HepG2 (cell line): ENCODE measurements around the gene ANXA2. TPM values are rescaled to one million over a fixed set of nuclear protein-coding genes. Genes with fewer than 3 reads are reported as not detected.
"Not testable (repeated sequence)": the region's sequence is repeated elsewhere in the genome, so short reads cannot be mapped to it uniquely, and the experiment has no call there.

ENCODE experiments used
- ATAC-seq: fragments of 200-7000 bp; cut with Tn5 transposase; 3 replicates; pipeline ENCODE4 v1.9.1; 2020; ENCODE audit warnings: mild to moderate bottlenecking, moderate library complexity
- BruUV-seq: library from RNA; stranded (reverse); fragments of 400-500 nt; replicated peaks from 2 replicates; lab custom pipeline; 2021; lab: Mats Ljungman, UMichigan
- CTCF ChIA-PET: fragments of 300-600 bp; formaldehyde crosslinking; extraction: SDS; loops from one replicate; lab custom pipeline; 2021; ENCODE audit warnings: low total read pairs, inconsistent platforms, low intra/inter-chr PET ratio; lab: Yijun Ruan, JAX
- POLR2A ChIA-PET: fragments of 350-600 bp; sonication (Branson Sonifier 250); formaldehyde crosslinking; loops from one replicate; lab custom pipeline; 2020; ENCODE audit warnings: antibody characterized with exemption, inconsistent platforms; lab: Yijun Ruan, JAX
- DNase-seq: peaks from one replicate; pipeline ENCODE4 v3.0.0-alpha.2; 2015; ENCODE audit warnings: low spot score
- FAIRE-seq: peaks from 3 replicates; lab custom pipeline; 2011; peaks lifted over from hg19 to GRCh38; lab: Jason Lieb, UNC
- H2AFZ ChIP-seq: one replicate; pipeline ENCODE4 v1.6.1; 2011; ENCODE audit warnings: low read length, inconsistent platforms
- H3K27ac ChIP-seq: fragments of 300-600 bp; 3 replicates; pipeline ENCODE4 v1.8.0; 2011; ENCODE audit warnings: mixed run types, mild to moderate bottlenecking, mixed read lengths, low read length, inconsistent platforms; ENCODE audit not compliant: insufficient read depth; ENCODE audit errors: extremely low read length
- H3K27me3 ChIP-seq, 2 experiments: fragments of 200-600 bp in 1 of 2; 2 replicates in 1 of 2; 3 replicates in 1 of 2; pipeline versions ENCODE4 v1.6.0 to v1.8.0; 2011; ENCODE audit warnings: low read length in 2 of 2, mild to moderate bottlenecking in 2 of 2, moderate library complexity in 2 of 2, inconsistent platforms in 1 of 2; ENCODE audit not compliant: insufficient read depth in 2 of 2, control insufficient read depth in 1 of 2
- H3K36me3 ChIP-seq, 2 experiments: fragments of 200-600 bp in 1 of 2; replicated peaks in 1 of 2; 2 replicates in 1 of 2; 3 replicates in 1 of 2; pipeline versions ENCODE4 v1.5.1 to v1.8.0; 2011; ENCODE audit warnings: low read length in 2 of 2, inconsistent platforms in 1 of 2; ENCODE audit not compliant: insufficient read depth in 2 of 2, control insufficient read depth in 1 of 2
- H3K4me1 ChIP-seq: 2 replicates; pipeline ENCODE4 v1.5.1; 2012; ENCODE audit warnings: low read length, inconsistent platforms; ENCODE audit not compliant: insufficient read depth
- H3K4me2 ChIP-seq: 2 replicates; pipeline ENCODE4 v1.6.0; 2011; ENCODE audit warnings: low read depth, low read length, inconsistent platforms
- H3K4me3 ChIP-seq, 3 experiments: fragments of 200-600 bp in 1 of 3; sonication (generic), shearing (Covaris generic) in 1 of 3; replicated peaks in 1 of 3; 2 replicates each; pipeline ENCODE4 v1.5.1; 2011 to 2016; ENCODE audit warnings: low read length in 3 of 3, inconsistent platforms in 2 of 3, low read depth in 2 of 3, mild to moderate bottlenecking in 2 of 3, control low read depth in 1 of 3, mixed read lengths in 1 of 3; ENCODE audit not compliant: insufficient read depth in 1 of 3
- H3K79me2 ChIP-seq: one replicate; pipeline ENCODE4 v1.6.1; 2011; ENCODE audit warnings: low read length, inconsistent platforms; ENCODE audit not compliant: insufficient read depth
- H3K9ac ChIP-seq: 2 replicates; pipeline ENCODE4 v1.6.0; 2011; ENCODE audit warnings: mild to moderate bottlenecking, low read depth, low read length, inconsistent platforms; ENCODE audit not compliant: insufficient read depth
- H3K9me3 ChIP-seq: 2 replicates; pipeline ENCODE4 v1.5.1; 2012; ENCODE audit warnings: mild to moderate bottlenecking, low read length
- H4K20me1 ChIP-seq: 2 replicates; pipeline ENCODE4 v1.6.0; 2011; ENCODE audit warnings: inconsistent platforms, mild to moderate bottlenecking, low read length, moderate library complexity; ENCODE audit not compliant: insufficient read depth
- ATF6 ChIP-seq: sonication (generic); formaldehyde crosslinking; conservative IDR thresholded peaks from 2 replicates; pipeline ENCODE4 v1.4.0; 2020; ENCODE audit warnings: missing genetic modification reagents
- GABPB1 ChIP-seq: IDR thresholded peaks from 2 replicates; pipeline ENCODE4 v1.6.1; 2016; ENCODE audit warnings: mild to moderate bottlenecking, missing genetic modification reagents, moderate library complexity, missing compliant biosample characterization
- SOX13 ChIP-seq, 3 experiments: fragments of 450-650 bp in 1 of 3; sonication (generic) in 1 of 3; formaldehyde crosslinking in 1 of 3; IDR thresholded peaks in 2 of 3; conservative IDR thresholded peaks in 1 of 3; 2 replicates each; pipeline versions ENCODE4 v1.5.0 to v1.6.1; 2016 to 2020; ENCODE audit warnings: antibody characterized with exemption in 1 of 3, mild to moderate bottlenecking in 1 of 3, missing compliant biosample characterization in 1 of 3, missing genetic modification reagents in 1 of 3, moderate library complexity in 1 of 3
- SPEN ChIP-seq: sonication (generic); formaldehyde crosslinking; IDR thresholded peaks from 2 replicates; pipeline ENCODE4 v1.5.1; 2020; ENCODE audit warnings: low read depth, mild to moderate bottlenecking, missing genetic modification reagents
- TAF15 ChIP-seq: fragments of 200-400 bp; formaldehyde crosslinking; IDR thresholded peaks from one replicate; pipeline ENCODE4 v1.6.1; 2018; ENCODE audit warnings: mild to moderate bottlenecking, low read depth, low read length; ENCODE audit not compliant: poor library complexity, severe bottlenecking
- ZNF629 ChIP-seq: sonication (generic); formaldehyde crosslinking; conservative IDR thresholded peaks from 2 replicates; pipeline ENCODE4 v1.5.0; 2020; ENCODE audit warnings: missing genetic modification reagents
- ZXDC ChIP-seq: sonication (generic); formaldehyde crosslinking; IDR thresholded peaks from 2 replicates; pipeline ENCODE4 v1.5.0; 2020; ENCODE audit warnings: mild to moderate bottlenecking, missing genetic modification reagents
- WGBS: methylation state at CpG from one replicate; pipeline ENCODE4 v1.1.6; 2017; ENCODE audit warnings: low lambda C conversion rate; 5-methylcytosine and 5-hydroxymethylcytosine counted together
- in situ Hi-C: cut with HindIII; loops from 2 replicates; pipeline ENCODE4 v1.10.0; 2017; ENCODE audit warnings: low pct_unique_long_range_greater_than_20kb; ENCODE audit not compliant: extremely low pct_ligation_motif_present
- intact Hi-C: fragments of 100-400 bp; cut with micrococcal nuclease; formaldehyde crosslinking; loops from one replicate; pipeline ENCODE4 v1.10.0; 2022; ENCODE audit not compliant: unreplicated experiment
- polyA plus RNA-seq, 8 experiments: library from polyadenylated mRNA; depleted of rRNA in 3 of 8; stranded (reverse) in 7 of 8; unstranded in 1 of 8; fragments of >200 nt; fragmentation: Illumina TruSeq in 4 of 8; extraction: Trizol in 4 of 8; gene quantifications; 2 replicates each; pipeline versions ENCODE4 v1.2.1 to v1.2.3, GENCODE V29; 2011 to 2016; ENCODE audit warnings: low read depth in 4 of 8, missing spikeins in 1 of 8, mixed read lengths in 1 of 8; ENCODE audit not compliant: insufficient read depth in 1 of 8
- total RNA-seq, 5 experiments: library from RNA; depleted of rRNA; stranded (reverse); fragments of >200 nt; fragmentation: Illumina TruSeq; extraction: Trizol; gene quantifications; 2 replicates each; pipeline ENCODE4 v1.2.3, GENCODE V29; 2016; ENCODE audit warnings: low read depth in 1 of 5

Gene ANXA2
- total and polyA plus RNA-seq, 2 of the 13 experiments (the other 11 are each of a cell fraction or from before 2014, with no cell fraction given): 196 to 613 TPM

DNA sequence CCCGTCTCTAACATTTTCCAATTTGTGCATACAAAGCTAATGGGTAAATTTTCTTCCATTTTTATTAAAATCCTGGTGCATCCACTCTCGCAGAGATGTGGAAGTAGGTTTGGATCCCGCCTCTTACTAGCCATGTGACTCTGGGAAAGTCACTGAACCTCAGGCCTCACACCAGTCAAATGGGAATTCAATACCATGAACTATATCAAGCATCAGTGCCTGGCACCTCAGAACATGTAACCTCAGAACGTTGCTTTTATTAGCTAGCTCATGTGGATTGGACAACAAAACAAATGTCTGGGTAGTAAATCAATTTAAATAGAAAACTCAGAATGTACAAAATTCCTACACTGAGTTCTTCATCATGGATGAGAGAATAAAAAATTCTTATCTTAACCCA, 60.7 kb downstream of the ANXA2 start (continued):
- TF ChIP-seq ATF6 (CRISPR knock-in tag) (no peak), TAF15 (no peak), SPEN (no peak), ZXDC (CRISPR knock-in tag) (no peak), GABPB1 (no peak)

DNA sequence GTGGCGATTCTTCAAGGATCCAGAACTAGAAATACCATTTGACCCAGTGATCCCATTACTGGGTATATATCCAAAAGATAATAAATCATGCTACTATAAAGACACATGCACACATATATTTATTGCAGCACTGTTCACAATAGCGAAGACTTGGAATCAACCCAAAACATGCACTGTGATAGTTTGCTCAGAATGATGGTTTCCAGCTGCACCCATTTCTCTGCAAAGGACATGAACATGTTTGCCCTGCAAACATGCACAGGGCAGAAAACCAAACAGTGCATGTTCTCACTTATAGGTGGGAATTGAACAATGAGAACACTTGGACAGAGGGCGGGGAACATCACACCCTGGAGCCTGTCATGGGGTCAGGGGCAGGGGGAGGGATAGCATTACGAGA, 62.5 kb downstream of the ANXA2 start:
- intact Hi-C loops; H3K4me2 ChIP-seq; H3K4me3 ChIP-seq; FAIRE-seq; H3K36me3 ChIP-seq; H3K79me2 ChIP-seq; ATAC-seq; H2AFZ ChIP-seq; H3K27ac ChIP-seq; in situ Hi-C loops; DNase-seq; H3K9me3 ChIP-seq; CTCF ChIA-PET; POLR2A ChIA-PET; H3K27me3 ChIP-seq; H4K20me1 ChIP-seq; BruUV-seq; H3K9ac ChIP-seq; TF ChIP-seq SOX13 (IDR thresholded peaks at IDR 0.05): not testable (repeated sequence)
- H3K4me1 ChIP-seq: peaks cover 22% of the 10 kb centered on the region
- WGBS: 16% methylated on average over 4 of the region's 4 CpGs
- TF ChIP-seq SOX13 (CRISPR knock-in tag; conservative IDR thresholded peaks at IDR 0.05 in 1 of 2, IDR thresholded peaks at IDR 0.05 in 1 of 2): 0 out of 4 replicates have a peak, but pooled peaks of 1 of the 2 experiments have one; percentile 22
- TF ChIP-seq ZNF629 (CRISPR knock-in tag): peak; percentile 28; the same call in 1 of the 2 replicates
